HEK293 (cell line): Measurements from ENCODE around the gene USP19.

ENCODE experiments used
- IKZF3 ChIP-seq: fragments of 450-650 bp; IDR thresholded peaks from 2 replicates; pipeline ENCODE4 v1.5.0; 2018; ENCODE audit warnings: missing biosample characterization, mild to moderate bottlenecking, missing genetic modification characterization, moderate library complexity
- MEIS1 ChIP-seq: sonication (generic); formaldehyde crosslinking; IDR thresholded peaks from 2 replicates; pipeline ENCODE4 v1.8.1; 2022; ENCODE audit warnings: missing genetic modification reagents, mild to moderate bottlenecking, borderline replicate concordance
- ZNF114 ChIP-seq: fragments of 450-650 bp; formaldehyde crosslinking; IDR thresholded peaks from 2 replicates; pipeline ENCODE4 v1.5.0; 2017; ENCODE audit warnings: missing biosample characterization, missing genetic modification characterization
- ZNF19 ChIP-seq: fragments of 450-650 bp; formaldehyde crosslinking; IDR thresholded peaks from 2 replicates; pipeline ENCODE4; 2016; ENCODE audit warnings: missing biosample characterization, missing genetic modification characterization, low read depth
- ZNF292 ChIP-seq: fragments of 450-650 bp; formaldehyde crosslinking; IDR thresholded peaks from 2 replicates; pipeline ENCODE4 v1.5.1; 2016; ENCODE audit warnings: low read depth, missing biosample characterization, missing genetic modification characterization, borderline replicate concordance
- ZNF561 ChIP-seq: fragments of 450-650 bp; IDR thresholded peaks from 2 replicates; pipeline ENCODE4 v1.5.1; 2018; ENCODE audit warnings: missing biosample characterization, missing genetic modification characterization, borderline replicate concordance
- ZNF600 ChIP-seq: fragments of 450-650 bp; formaldehyde crosslinking; IDR thresholded peaks from 2 replicates; pipeline ENCODE4 v1.5.1; 2016; ENCODE audit warnings: missing biosample characterization, missing genetic modification characterization
- TF ChIP-seq, protein P1 (sequence below): fragments of 450-650 bp; formaldehyde crosslinking; IDR thresholded peaks from 2 replicates; pipeline ENCODE4 v1.5.1; 2016; ENCODE audit warnings: missing biosample characterization, missing genetic modification characterization
- TF ChIP-seq, protein P2 (sequence below): fragments of 450-650 bp; formaldehyde crosslinking; IDR thresholded peaks from 2 replicates; pipeline ENCODE4 v1.5.1; 2016; ENCODE audit warnings: missing biosample characterization, missing genetic modification characterization
- TF ChIP-seq, protein P3 (sequence below): fragments of 450-650 bp; formaldehyde crosslinking; IDR thresholded peaks from 2 replicates; pipeline ENCODE4 v1.5.1; 2017; ENCODE audit warnings: missing biosample characterization, missing genetic modification characterization
- TF ChIP-seq, protein P4 (sequence below): fragments of 450-650 bp; formaldehyde crosslinking; IDR thresholded peaks from 2 replicates; pipeline ENCODE4 v1.5.1; 2017; ENCODE audit warnings: missing biosample characterization, mild to moderate bottlenecking, missing genetic modification characterization, moderate library complexity
- TF ChIP-seq, protein P5 (sequence below): fragments of 450-650 bp; formaldehyde crosslinking; IDR thresholded peaks from 2 replicates; pipeline ENCODE4 v1.5.1; 2016; ENCODE audit warnings: missing biosample characterization, missing genetic modification characterization, low read depth
- TF ChIP-seq, protein P6 (sequence below): fragments of 450-650 bp; formaldehyde crosslinking; IDR thresholded peaks from 2 replicates; pipeline ENCODE4 v1.5.1; 2016; ENCODE audit warnings: missing biosample characterization, missing genetic modification characterization
- TF ChIP-seq, protein P7 (sequence below): fragments of 450-650 bp; formaldehyde crosslinking; IDR thresholded peaks from 2 replicates; pipeline ENCODE4 v1.5.1; 2017; ENCODE audit warnings: missing biosample characterization, missing genetic modification characterization

DNA sequence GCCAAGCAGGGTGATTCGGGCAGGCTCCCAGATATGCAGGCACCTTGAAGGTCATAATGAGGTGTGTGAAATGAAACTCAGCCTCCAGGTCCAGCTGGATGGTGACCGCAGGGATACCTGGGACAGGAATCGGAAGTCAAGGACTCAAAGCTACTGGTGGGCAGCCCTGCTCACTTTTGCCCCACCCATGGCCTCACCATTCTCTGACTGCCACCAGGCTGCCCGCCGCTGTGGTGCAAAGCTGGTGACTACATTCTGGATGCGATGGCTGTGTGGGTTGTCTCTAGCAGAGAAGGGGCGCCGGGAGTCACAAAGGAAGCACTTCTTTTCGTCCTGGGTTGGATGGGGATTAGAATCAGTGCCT, 11.4 kb upstream of the USP19 start:
- TF ChIP-seq, protein P1, sequence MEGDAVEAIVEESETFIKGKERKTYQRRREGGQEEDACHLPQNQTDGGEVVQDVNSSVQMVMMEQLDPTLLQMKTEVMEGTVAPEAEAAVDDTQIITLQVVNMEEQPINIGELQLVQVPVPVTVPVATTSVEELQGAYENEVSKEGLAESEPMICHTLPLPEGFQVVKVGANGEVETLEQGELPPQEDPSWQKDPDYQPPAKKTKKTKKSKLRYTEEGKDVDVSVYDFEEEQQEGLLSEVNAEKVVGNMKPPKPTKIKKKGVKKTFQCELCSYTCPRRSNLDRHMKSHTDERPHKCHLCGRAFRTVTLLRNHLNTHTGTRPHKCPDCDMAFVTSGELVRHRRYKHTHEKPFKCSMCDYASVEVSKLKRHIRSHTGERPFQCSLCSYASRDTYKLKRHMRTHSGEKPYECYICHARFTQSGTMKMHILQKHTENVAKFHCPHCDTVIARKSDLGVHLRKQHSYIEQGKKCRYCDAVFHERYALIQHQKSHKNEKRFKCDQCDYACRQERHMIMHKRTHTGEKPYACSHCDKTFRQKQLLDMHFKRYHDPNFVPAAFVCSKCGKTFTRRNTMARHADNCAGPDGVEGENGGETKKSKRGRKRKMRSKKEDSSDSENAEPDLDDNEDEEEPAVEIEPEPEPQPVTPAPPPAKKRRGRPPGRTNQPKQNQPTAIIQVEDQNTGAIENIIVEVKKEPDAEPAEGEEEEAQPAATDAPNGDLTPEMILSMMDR (tag by site-specific recombination): no peak
- TF ChIP-seq ZNF561 (tag by site-specific recombination) (no peak), IKZF3 (tag by site-specific recombination) (no peak), ZNF292 (tag by site-specific recombination) (no peak), ZNF600 (tag by site-specific recombination) (no peak), ZNF114 (no peak), MEIS1 (CRISPR knock-in tag) (no peak), ZNF19 (tag by site-specific recombination) (no peak)
- TF ChIP-seq, protein P2, sequence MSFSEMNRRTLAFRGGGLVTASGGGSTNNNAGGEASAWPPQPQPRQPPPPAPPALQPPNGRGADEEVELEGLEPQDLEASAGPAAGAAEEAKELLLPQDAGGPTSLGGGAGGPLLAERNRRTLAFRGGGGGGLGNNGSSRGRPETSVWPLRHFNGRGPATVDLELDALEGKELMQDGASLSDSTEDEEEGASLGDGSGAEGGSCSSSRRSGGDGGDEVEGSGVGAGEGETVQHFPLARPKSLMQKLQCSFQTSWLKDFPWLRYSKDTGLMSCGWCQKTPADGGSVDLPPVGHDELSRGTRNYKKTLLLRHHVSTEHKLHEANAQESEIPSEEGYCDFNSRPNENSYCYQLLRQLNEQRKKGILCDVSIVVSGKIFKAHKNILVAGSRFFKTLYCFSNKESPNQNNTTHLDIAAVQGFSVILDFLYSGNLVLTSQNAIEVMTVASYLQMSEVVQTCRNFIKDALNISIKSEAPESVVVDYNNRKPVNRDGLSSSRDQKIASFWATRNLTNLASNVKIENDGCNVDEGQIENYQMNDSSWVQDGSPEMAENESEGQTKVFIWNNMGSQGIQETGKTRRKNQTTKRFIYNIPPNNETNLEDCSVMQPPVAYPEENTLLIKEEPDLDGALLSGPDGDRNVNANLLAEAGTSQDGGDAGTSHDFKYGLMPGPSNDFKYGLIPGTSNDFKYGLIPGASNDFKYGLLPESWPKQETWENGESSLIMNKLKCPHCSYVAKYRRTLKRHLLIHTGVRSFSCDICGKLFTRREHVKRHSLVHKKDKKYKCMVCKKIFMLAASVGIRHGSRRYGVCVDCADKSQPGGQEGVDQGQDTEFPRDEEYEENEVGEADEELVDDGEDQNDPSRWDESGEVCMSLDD (tag by site-specific recombination): no peak
- TF ChIP-seq, protein P3, sequence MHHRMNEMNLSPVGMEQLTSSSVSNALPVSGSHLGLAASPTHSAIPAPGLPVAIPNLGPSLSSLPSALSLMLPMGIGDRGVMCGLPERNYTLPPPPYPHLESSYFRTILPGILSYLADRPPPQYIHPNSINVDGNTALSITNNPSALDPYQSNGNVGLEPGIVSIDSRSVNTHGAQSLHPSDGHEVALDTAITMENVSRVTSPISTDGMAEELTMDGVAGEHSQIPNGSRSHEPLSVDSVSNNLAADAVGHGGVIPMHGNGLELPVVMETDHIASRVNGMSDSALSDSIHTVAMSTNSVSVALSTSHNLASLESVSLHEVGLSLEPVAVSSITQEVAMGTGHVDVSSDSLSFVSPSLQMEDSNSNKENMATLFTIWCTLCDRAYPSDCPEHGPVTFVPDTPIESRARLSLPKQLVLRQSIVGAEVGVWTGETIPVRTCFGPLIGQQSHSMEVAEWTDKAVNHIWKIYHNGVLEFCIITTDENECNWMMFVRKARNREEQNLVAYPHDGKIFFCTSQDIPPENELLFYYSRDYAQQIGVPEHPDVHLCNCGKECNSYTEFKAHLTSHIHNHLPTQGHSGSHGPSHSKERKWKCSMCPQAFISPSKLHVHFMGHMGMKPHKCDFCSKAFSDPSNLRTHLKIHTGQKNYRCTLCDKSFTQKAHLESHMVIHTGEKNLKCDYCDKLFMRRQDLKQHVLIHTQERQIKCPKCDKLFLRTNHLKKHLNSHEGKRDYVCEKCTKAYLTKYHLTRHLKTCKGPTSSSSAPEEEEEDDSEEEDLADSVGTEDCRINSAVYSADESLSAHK (tag by site-specific recombination): no peak
- TF ChIP-seq, protein P4, sequence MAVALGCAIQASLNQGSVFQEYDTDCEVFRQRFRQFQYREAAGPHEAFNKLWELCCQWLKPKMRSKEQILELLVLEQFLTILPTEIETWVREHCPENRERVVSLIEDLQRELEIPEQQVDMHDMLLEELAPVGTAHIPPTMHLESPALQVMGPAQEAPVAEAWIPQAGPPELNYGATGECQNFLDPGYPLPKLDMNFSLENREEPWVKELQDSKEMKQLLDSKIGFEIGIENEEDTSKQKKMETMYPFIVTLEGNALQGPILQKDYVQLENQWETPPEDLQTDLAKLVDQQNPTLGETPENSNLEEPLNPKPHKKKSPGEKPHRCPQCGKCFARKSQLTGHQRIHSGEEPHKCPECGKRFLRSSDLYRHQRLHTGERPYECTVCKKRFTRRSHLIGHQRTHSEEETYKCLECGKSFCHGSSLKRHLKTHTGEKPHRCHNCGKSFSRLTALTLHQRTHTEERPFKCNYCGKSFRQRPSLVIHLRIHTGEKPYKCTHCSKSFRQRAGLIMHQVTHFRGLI (tag by site-specific recombination): no peak
- TF ChIP-seq, protein P5, sequence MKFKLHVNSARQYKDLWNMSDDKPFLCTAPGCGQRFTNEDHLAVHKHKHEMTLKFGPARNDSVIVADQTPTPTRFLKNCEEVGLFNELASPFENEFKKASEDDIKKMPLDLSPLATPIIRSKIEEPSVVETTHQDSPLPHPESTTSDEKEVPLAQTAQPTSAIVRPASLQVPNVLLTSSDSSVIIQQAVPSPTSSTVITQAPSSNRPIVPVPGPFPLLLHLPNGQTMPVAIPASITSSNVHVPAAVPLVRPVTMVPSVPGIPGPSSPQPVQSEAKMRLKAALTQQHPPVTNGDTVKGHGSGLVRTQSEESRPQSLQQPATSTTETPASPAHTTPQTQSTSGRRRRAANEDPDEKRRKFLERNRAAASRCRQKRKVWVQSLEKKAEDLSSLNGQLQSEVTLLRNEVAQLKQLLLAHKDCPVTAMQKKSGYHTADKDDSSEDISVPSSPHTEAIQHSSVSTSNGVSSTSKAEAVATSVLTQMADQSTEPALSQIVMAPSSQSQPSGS: no peak
- TF ChIP-seq, protein P6, sequence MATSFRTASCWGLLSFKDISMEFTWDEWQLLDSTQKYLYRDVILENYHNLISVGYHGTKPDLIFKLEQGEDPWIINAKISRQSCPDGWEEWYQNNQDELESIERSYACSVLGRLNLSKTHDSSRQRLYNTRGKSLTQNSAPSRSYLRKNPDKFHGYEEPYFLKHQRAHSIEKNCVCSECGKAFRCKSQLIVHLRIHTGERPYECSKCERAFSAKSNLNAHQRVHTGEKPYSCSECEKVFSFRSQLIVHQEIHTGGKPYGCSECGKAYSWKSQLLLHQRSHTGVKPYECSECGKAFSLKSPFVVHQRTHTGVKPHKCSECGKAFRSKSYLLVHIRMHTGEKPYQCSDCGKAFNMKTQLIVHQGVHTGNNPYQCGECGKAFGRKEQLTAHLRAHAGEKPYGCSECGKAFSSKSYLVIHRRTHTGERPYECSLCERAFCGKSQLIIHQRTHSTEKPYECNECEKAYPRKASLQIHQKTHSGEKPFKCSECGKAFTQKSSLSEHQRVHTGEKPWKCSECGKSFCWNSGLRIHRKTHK (tag by site-specific recombination): no peak
- TF ChIP-seq, protein P7, sequence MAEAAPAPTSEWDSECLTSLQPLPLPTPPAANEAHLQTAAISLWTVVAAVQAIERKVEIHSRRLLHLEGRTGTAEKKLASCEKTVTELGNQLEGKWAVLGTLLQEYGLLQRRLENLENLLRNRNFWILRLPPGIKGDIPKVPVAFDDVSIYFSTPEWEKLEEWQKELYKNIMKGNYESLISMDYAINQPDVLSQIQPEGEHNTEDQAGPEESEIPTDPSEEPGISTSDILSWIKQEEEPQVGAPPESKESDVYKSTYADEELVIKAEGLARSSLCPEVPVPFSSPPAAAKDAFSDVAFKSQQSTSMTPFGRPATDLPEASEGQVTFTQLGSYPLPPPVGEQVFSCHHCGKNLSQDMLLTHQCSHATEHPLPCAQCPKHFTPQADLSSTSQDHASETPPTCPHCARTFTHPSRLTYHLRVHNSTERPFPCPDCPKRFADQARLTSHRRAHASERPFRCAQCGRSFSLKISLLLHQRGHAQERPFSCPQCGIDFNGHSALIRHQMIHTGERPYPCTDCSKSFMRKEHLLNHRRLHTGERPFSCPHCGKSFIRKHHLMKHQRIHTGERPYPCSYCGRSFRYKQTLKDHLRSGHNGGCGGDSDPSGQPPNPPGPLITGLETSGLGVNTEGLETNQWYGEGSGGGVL (tag by site-specific recombination): no peak
